Measurements from ENCODE around the gene ETS1.

GRCh38 chr11:128453444-128454336, 133.7 kb downstream of the ETS1 start:
- no peak for TF ChIP-seq EZH2 (IDR thresholded peaks at IDR 0.05; ENCODE audit: borderline replicate concordance, low read length)
- no peak for TF ChIP-seq CTCF (conservative IDR thresholded peaks at IDR 0.05 in 1 of 2, IDR thresholded peaks at IDR 0.05 in 1 of 2; ENCODE audit: extremely low read depth in 1 of 2, insufficient read depth in 1 of 2, low read depth in 1 of 2, low read length in 2 of 2)

Measured in mammary epithelial cell (primary cell).